Measurements from ENCODE around the gene ZFP64. TPM values are rescaled to one million over a fixed set of nuclear protein-coding genes. Genes with fewer than 3 reads are reported as not detected.

ZFP64 gene
- total RNA-seq, 1 experiment from 2014 or later = 6.8 TPM

- H3K27ac ChIP-seq = no peak overlapping the region
- no peaks in the 10 kb centered on the region for H3K4me1 ChIP-seq (replicated peaks)
- H3K9me3 ChIP-seq (replicated peaks) = no peaks in the 10 kb centered on the region; the same call in 1 of the 2 replicates
- H3K36me3 ChIP-seq = no peaks in the 10 kb centered on the region
- DNase-seq (ENCODE audit: low read depth in 1 of 2, low spot score in 2 of 2) = no peak
- H3K4me3 ChIP-seq = no peak overlapping the region
- no peaks in the 10 kb centered on the region for H3K27me3 ChIP-seq (replicated peaks)
These were observed 60.4 kb downstream of the ZFP64 start for GRCh38 chr20:52131048-52131643.

DNA sequence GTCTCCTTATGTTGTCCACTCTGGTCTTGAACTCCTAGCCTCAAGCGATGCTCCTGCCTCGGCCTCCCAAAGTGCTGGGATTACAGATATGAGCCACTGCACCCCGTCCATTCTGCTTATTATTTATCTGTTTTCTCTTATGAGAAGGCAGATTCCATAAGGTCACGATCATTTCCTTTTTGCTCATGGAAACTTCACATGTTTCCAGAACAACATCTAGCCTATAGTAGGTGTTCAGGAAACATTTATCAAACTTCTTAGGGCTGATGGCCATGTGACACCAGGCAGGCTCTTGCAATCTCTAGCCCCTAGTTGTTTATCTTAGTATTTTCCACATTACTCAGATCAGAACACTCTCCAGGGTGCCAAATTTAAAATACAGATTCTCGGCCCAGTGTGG, 61.2 kb downstream of the ZFP64 start:
- Histone ChIP-seq H3K27ac (no peak overlapping the region), H3K4me1 (replicated peaks) (no peaks in the 10 kb centered on the region), H3K27me3 (replicated peaks) (no peaks in the 10 kb centered on the region), H3K9me3 (replicated peaks) (no peaks in the 10 kb centered on the region; the same call in 1 of the 2 replicates), H3K4me3 (no peak overlapping the region), H3K36me3 (no peaks in the 10 kb centered on the region)
- no peak for DNase-seq (ENCODE audit: low read depth in 1 of 2, low spot score in 2 of 2)

DNA sequence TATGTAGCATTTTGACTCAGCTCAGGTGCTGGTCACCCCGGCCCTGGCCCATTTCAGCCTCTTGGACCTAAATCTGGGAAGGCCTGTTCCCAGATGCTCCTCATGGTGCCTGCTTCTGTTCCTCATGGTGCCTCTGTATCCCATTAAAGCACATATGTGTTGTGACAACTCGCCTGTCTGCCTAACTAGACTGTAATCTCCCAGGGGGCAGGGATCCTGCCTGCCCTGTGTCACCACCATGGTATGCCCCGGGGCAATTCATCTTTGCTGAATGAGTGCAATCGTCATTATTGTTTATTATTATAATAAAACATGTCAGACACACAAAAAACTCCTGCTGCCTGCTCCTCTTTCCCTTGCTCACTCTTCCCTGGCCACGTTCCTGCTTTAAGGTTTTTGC, 62.0 kb downstream of the ZFP64 start:
- H3K27me3 ChIP-seq (replicated peaks) = no peaks in the 10 kb centered on the region
- H3K36me3 ChIP-seq = no peaks in the 10 kb centered on the region
- no peak overlapping the region for H3K27ac ChIP-seq
- no peaks in the 10 kb centered on the region for H3K4me1 ChIP-seq (replicated peaks)
- no peak overlapping the region for H3K4me3 ChIP-seq
- DNase-seq (ENCODE audit: low read depth in 1 of 2, low spot score in 2 of 2) = no peak
- no peaks in the 10 kb centered on the region; the same call in 1 of the 2 replicates for H3K9me3 ChIP-seq (replicated peaks)

DNA sequence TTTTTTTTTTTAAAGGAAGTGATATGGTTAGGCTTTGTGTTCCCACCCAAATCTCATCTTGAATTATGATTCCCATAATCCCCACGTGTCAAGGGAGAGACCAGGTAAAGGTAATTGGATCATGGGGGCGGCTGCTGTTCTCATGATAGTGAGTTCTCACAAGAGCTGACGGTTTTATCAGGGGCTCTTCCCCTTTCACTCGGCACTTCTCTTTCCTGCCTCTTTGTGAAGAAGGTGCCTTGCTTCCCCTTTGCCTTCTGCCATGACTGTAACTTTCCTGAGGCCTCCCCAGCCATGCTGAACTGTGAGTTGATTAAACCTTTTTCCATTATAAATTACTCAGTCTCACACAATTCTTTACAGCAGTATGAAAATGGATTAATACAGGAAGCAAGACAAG, 64.3 kb downstream of the ZFP64 start:
- H3K4me1 ChIP-seq (replicated peaks) = no peaks in the 10 kb centered on the region
- H3K27ac ChIP-seq = no peak overlapping the region
- no peaks in the 10 kb centered on the region for H3K36me3 ChIP-seq
- no peak for DNase-seq (ENCODE audit: low read depth in 1 of 2, low spot score in 2 of 2)
- H3K4me3 ChIP-seq = no peak overlapping the region
- H3K9me3 ChIP-seq (replicated peaks) = no peaks in the 10 kb centered on the region; the same call in 1 of the 2 replicates
- no peaks in the 10 kb centered on the region for H3K27me3 ChIP-seq (replicated peaks)

DNA sequence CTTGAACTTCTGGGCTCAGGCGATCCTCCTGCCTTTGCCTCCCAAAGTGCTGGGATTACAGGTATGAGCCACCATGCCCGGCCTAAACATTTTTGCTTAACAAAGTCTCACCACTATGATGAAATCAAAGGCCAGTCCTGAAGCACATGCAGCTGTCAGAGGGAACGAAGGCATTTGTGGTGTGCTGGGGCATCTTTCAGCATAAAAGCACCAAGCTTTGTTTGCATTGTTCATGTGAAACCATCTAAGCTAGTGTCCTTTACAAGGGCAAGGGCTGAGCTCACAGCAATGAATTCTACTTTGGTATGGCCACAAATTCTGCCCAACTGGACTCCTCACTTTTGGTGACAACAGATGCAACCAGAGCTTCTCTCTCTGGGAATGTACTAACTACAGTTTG, 66.8 kb downstream of the ZFP64 start:
- H3K27ac ChIP-seq = no peak overlapping the region
- H3K4me3 ChIP-seq = no peak overlapping the region
- H3K4me1 ChIP-seq (replicated peaks) = no peaks in the 10 kb centered on the region
- H3K27me3 ChIP-seq (replicated peaks) = no peaks in the 10 kb centered on the region
- no peaks in the 10 kb centered on the region for H3K36me3 ChIP-seq
- DNase-seq (ENCODE audit: low read depth in 1 of 2, low spot score in 2 of 2) = no peak
- peaks cover 4% of the 10 kb centered on the region; the same call in 1 of the 2 replicates for H3K9me3 ChIP-seq (replicated peaks)

DNA sequence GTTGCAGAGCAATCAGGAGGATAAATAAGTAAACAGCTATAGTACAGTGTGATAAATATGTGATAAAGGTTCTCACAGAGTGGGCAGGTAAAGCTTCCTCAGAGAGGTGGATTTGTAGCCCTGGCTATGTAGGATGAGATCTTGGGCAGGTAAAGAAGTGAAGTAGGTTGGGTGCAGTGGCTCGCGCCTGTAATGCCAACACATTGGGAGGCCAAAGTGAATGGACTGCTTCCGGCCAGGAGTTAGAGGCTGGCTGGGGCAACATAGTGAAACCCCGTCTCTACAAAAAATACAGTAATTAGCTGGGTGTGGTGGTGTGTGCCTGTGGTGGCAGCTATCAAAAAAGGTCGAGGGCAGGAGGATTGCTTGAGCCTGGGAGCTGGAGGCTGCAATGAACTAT, 72.9 kb downstream of the ZFP64 start:
- Histone ChIP-seq H3K4me3 (no peak overlapping the region), H3K27me3 (replicated peaks) (no peaks in the 10 kb centered on the region), H3K27ac (no peak overlapping the region)

DNA sequence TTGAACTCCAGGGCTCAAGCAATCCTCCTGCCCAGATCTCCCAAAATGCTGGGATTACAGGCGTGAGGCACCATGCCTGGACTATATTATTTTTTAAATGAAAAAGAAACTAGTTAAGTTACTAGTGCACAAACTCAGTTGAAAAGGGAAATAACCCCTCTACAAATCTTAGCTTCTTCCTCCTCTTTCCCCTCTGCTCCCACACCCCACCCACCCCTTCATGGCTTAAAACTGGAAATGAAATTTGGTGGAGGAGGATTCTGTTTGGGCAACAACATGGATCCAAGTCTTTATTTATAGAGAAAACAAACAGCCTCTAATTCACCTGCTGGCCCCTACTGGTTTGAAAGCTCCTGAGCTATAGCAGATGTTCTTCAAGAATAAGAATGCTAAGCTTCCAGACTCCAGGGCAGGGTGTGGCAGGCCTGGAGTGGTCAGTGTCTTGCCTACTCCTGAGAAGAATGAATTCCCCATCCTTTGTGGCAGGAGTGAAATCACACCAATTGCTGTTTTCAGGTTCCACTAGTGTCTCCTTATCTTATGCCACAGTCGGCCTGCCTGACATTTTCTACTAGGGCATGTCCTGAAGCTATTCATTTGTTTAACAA, 73.5 kb downstream of the ZFP64 start:
- H3K27ac ChIP-seq = no peak overlapping the region
- H3K27me3 ChIP-seq (replicated peaks) = no peaks in the 10 kb centered on the region
- H3K4me1 ChIP-seq (replicated peaks) = no peaks in the 10 kb centered on the region
- H3K4me3 ChIP-seq = no peak overlapping the region
- peaks cover 4% of the 10 kb centered on the region; the same call in 1 of the 2 replicates for H3K9me3 ChIP-seq (replicated peaks)
- DNase-seq (ENCODE audit: low read depth in 1 of 2, low spot score in 2 of 2) = no peak
- no peaks in the 10 kb centered on the region for H3K36me3 ChIP-seq

More for the DNA sequence above, 72.9 kb downstream of the ZFP64 start:
- DNase-seq (ENCODE audit: low read depth in 1 of 2, low spot score in 2 of 2) = no peak
- Histone ChIP-seq H3K4me1 (replicated peaks) (no peaks in the 10 kb centered on the region), H3K9me3 (replicated peaks) (peaks cover 4% of the 10 kb centered on the region; the same call in 1 of the 2 replicates), H3K36me3 (no peaks in the 10 kb centered on the region)

DNA sequence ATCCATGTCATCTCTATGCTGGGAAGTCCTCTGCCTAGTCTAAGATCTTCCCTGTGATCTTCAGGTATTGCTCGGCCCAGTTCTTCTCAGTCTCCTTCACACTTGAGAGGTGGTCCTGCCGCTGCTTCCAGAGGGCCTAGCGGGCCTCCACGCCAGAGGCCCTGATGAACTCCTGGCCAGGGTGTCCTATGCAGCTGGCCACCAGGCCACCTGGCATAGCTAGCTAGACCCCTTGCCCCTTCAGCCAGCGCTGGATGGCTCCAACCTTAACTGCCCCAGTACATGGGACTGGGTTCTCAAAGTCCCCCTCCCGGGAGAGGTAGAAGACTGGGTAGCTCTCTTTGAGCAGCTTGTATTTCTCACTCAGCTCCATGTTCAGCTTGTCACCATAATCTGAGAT, 81.1 kb downstream of the ZFP64 start:
- Histone ChIP-seq H3K9me3 (replicated peaks) (peaks cover under 1% of the 10 kb centered on the region; the same call in 1 of the 2 replicates), H3K27ac (no peak overlapping the region), H3K36me3 (no peaks in the 10 kb centered on the region), H3K4me3 (no peak overlapping the region), H3K4me1 (replicated peaks) (no peaks in the 10 kb centered on the region), H3K27me3 (replicated peaks) (no peaks in the 10 kb centered on the region)
- DNase-seq (ENCODE audit: low read depth in 1 of 2, low spot score in 2 of 2) = no peak

DNA sequence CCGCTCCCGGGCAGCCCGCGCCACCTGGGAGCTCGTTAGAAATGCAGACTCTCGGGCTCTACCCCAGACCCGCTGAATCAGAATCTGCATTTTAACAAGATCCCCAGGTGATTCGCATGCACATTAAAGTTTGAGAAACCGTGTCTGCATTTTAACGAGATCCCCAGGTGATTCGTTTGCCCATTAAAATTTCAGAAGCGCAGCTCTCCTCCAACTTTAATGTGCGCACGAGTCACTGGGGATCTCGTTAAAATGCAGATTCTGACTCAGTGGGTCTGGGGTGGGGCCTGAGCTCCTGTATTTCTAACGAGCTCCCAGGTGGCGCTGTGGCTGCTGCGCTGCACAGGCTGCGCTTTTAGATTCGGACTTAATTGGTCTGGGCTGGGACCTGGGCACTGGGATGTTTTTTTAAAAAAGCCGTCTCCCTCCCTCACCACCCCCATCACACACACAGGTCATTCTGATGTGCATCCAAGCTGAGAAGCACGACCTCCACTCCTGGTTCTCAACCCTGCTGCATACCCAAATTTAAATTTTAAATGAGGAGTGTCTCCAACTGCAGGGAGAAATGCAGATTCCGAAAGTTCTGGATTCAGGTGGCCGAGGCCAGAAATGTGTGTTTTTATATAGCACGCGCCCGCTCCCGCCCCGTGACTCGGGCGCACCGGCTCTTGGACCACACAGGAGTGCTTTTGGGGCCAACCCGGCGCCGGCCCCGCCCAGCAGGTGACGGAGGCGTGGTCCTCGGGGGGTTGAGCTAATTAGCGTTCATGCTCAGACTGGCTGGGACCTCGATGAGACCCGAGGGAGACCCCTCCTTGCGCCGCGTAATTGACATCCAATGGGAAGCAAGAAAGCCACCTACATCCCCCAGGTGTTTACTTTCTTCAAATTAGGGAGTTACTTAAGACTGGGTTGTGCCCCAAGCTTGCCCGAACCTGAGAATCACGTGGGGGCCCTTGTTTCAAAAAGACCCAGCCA, 85.8 kb downstream of the ZFP64 start:
- DNase-seq (ENCODE audit: low read depth in 1 of 2, low spot score in 2 of 2) = no peak
- H3K9me3 ChIP-seq (replicated peaks) = peaks cover 10% of the 10 kb centered on the region
- H3K27ac ChIP-seq = no peak overlapping the region
- H3K4me3 ChIP-seq = no peak overlapping the region
- no peaks in the 10 kb centered on the region for H3K4me1 ChIP-seq (replicated peaks)
- H3K27me3 ChIP-seq (replicated peaks) = 0 out of 2 replicates have a peak, but pooled peaks cover 5% of the 10 kb centered on the region
- no peaks in the 10 kb centered on the region for H3K36me3 ChIP-seq

DNA sequence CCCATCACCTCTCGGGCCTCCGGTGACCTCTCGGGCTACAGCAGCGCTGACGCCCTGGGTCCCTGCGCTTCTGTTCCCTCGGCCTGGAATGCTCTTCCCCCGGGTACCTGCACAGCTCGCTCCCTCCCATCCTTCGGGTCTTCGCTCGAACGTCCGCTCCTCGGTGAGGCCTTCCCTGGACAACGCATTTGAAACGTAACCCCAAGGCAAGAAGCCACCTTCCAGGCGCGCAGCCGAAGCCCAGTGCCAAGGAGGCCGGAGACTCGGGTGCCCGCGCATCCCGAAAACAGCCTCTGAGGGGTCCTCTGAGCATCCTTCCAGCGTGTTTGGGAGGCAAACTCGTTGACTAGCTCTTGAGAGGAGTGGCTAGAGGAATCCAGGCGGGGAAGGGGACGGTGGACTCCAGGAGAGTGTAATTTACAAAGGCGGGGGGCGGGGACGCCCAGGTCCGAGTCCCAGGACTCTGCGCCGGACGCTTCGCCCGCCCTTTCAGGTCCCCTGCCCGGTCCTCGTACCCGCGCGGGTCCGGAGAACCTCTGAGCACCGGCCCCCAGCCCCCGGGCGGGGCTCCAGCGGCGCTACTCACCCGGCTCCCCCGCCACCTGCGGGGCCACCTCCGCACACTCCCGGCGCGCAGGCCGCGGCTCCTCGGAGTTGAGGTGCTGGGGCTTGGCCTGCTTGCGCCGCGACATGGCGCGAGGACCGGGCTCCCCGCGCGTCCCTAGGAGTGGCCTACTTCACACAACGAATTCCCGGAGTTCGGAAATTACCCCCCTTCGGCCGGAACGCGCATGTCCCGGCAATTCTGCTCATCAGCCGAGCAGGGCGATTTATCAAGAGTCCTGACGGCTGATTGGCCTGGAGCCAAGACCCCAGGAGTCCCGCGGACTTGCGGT, 86.8 kb downstream of the ZFP64 start:
- Histone ChIP-seq H3K4me3 (no peak overlapping the region), H3K27me3 (replicated peaks) (0 out of 2 replicates have a peak, but pooled peaks cover 5% of the 10 kb centered on the region), H3K4me1 (replicated peaks) (no peaks in the 10 kb centered on the region), H3K9me3 (replicated peaks) (peaks cover 10% of the 10 kb centered on the region), H3K36me3 (no peaks in the 10 kb centered on the region), H3K27ac (no peak overlapping the region)
- DNase-seq (ENCODE audit: low read depth in 1 of 2, low spot score in 2 of 2) = no peak

DNA sequence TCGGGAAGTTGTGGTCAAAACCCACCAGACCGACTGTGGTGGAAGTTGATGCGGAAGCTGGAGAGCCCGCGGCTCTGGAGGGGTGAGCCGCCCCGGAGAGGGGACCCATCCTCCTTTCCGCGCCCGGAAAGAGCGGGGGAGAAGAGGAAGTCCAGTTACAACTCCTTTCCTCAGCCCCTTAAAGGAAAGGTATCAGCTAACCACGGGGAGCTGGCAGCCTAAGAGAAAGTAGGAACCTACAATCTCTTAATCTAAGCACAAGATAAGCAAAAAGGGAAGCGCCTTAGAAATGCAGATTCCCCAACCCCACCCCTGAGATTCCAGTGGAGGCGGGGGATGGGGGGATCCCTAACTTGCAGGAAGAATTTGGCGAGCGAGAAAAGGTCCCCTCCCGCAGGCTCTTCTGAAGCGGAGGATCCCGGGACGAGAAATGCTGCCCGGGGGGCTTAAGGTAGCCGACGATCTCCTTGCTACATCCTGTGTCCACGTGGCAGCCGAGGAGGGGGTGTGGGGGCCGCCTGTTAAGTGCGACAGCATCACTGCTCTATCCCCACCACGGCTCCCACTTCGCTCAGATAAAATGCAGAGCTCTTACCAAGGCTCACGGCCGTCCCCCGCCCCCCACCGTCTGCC, 87.5 kb downstream of the ZFP64 start:
- 0 out of 2 replicates have a peak, but pooled peaks cover 5% of the 10 kb centered on the region for H3K27me3 ChIP-seq (replicated peaks)
- no peak overlapping the region for H3K4me3 ChIP-seq
- no peak overlapping the region for H3K27ac ChIP-seq
- DNase-seq (ENCODE audit: low read depth in 1 of 2, low spot score in 2 of 2) = no peak
- H3K36me3 ChIP-seq = no peaks in the 10 kb centered on the region
- H3K9me3 ChIP-seq (replicated peaks) = peaks cover 10% of the 10 kb centered on the region
- H3K4me1 ChIP-seq (replicated peaks) = no peaks in the 10 kb centered on the region

DNA sequence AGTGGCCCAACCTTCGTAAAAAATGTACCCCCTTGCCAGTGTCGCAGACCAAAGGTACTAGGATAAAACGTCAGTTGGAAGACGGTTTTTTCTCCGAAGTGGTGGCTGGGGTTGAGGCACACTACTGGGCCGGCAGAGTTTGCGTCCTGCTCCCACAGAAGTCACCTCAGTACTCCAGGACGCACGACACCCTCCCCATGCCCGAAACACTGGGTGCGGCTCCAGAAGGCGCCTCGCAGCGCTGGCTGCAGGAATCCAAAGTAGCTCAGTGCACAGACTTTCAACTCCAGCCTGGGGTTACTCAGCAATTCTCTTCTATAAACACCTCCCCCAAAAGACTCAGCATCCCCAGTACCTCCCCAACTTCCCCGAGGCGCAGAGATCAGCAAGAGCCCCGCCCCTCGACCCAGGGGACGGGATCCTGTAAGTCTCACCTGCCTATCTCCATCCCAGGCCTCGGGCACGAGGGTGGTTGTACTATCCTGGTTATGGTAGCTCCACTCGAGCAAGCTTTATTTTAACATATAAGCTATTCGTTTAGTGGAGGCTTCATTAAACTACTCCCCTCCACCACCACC, 88.2 kb downstream of the ZFP64 start:
- Histone ChIP-seq H3K9me3 (replicated peaks) (peaks cover 10% of the 10 kb centered on the region), H3K36me3 (no peaks in the 10 kb centered on the region), H3K27me3 (replicated peaks) (0 out of 2 replicates have a peak, but pooled peaks cover 5% of the 10 kb centered on the region), H3K27ac (no peak overlapping the region), H3K4me1 (replicated peaks) (no peaks in the 10 kb centered on the region), H3K4me3 (no peak overlapping the region)
- DNase-seq (ENCODE audit: low read depth in 1 of 2, low spot score in 2 of 2) = no peak
